Measurements from ENCODE around the gene CIB1.

- TF ChIP-seq POLR2AphosphoS5 (IDR thresholded peaks at IDR 0.05; ENCODE audit: low read depth, low read length): no peak
- TF ChIP-seq PAX5 (IDR thresholded peaks at IDR 0.05; ENCODE audit: insufficient read depth, low read length, severe bottlenecking): no peak
- TF ChIP-seq POLR2A (IDR thresholded peaks at IDR 0.05; ENCODE audit: low read depth, low read length): no peak
- no peak for TF ChIP-seq TAF1 (IDR thresholded peaks at IDR 0.05; ENCODE audit: low read depth, low read length)
Measured at GRCh38 chr15:90264671-90265070, 30.9 kb upstream of the CIB1 start.

Data from GM12891 (cell line).